Gastrocnemius medialis (tissue), 4 donors: ENCODE data around the gene PLAAT1. TPM values are rescaled to one million over a fixed set of nuclear protein-coding genes. Genes with fewer than 3 reads are reported as not detected.

Source experiments
- ATAC-seq, 2 donors: fragments of 150-250 bp; one replicate each; pipeline ENCODE4 v1.9.1; 2016
- DNase-seq, 2 donors: peaks; one replicate each; pipeline ENCODE4 v3.0.0-alpha.2; 2019
- H3K27ac ChIP-seq, 4 donors: fragments of 200-600 bp; sonication (generic); 1 replicate in 1 of 4; 2 replicates in 3 of 4; pipeline ENCODE4 v1.5.1; 2016 to 2018; ENCODE audit warnings: mild to moderate bottlenecking in 2 of 4, moderate library complexity in 1 of 4
- H3K27me3 ChIP-seq, 3 donors: fragments of 200-600 bp; sonication (generic) in 2 of 3; 1 replicate in 1 of 3; 2 replicates in 2 of 3; pipeline versions ENCODE4 v1.5.1 to v1.6.0; 2016 to 2019; ENCODE audit warnings: mild to moderate bottlenecking in 1 of 3, moderate library complexity in 1 of 3
- H3K36me3 ChIP-seq, 2 donors: fragments of 200-600 bp; sonication (generic) in 1 of 2; one replicate each; pipeline ENCODE4 v1.5.1; 2017 to 2018
- H3K4me1 ChIP-seq, 2 donors: fragments of 200-600 bp; sonication (generic) in 1 of 2; one replicate each; pipeline ENCODE4 v1.5.1; 2016 to 2017; ENCODE audit warnings: mild to moderate bottlenecking in 2 of 2
- H3K4me3 ChIP-seq, 4 donors: fragments of 200-600 bp; sonication (generic) in 3 of 4; 1 replicate in 1 of 4; 2 replicates in 3 of 4; pipeline ENCODE4 v1.5.1; 2016 to 2019; ENCODE audit warnings: mild to moderate bottlenecking in 2 of 4
- H3K9me3 ChIP-seq, 3 donors: fragments of 200-600 bp; sonication (generic) in 2 of 3; 1 replicate in 1 of 3; 2 replicates in 2 of 3; pipeline ENCODE4 v1.5.1; 2016 to 2019
- POLR2A ChIP-seq, 2 donors: fragments of 450-650 bp; IDR thresholded peaks; one replicate each; pipeline ENCODE4 v1.6.1; 2017; ENCODE audit warnings: antibody characterized with exemption in 2 of 2, mild to moderate bottlenecking in 2 of 2, moderate library complexity in 2 of 2
- in situ Hi-C, 4 donors: fragments of 200-750 bp; cut with MboI; loops; one replicate each; pipeline versions ENCODE4 v1.15.0 to v1.8.0; 2017; ENCODE audit warnings: low sequenced_read_pairs in 4 of 4
- intact Hi-C: fragments of 100-400 bp; cut with DNase I; formaldehyde crosslinking; loops from one replicate; pipeline ENCODE4 v1.15.1; 2023; ENCODE audit warnings: low total_unique reads
- total RNA-seq, 4 donors: library from RNA; depleted of rRNA; stranded (reverse); fragments of >200 nt; gene quantifications; one replicate each; pipeline versions ENCODE4 v1.1.0 to v1.2.3, GENCODE V29; 2016
- TF ChIP-seq, protein P1 (sequence below), 5 experiments: fragments of 450-650 bp in 3 of 5; fragments of 200-600 bp in 2 of 5; sonication (generic) in 2 of 5; IDR thresholded peaks in 4 of 5; conservative IDR thresholded peaks in 1 of 5; 1 replicate in 4 of 5; 2 replicates in 1 of 5; pipeline ENCODE4 v1.5.1; 2016 to 2019; ENCODE audit warnings: antibody characterized with exemption in 5 of 5, mild to moderate bottlenecking in 3 of 5, moderate library complexity in 3 of 5

The PLAAT1 gene
- total RNA-seq, 4 donors from 2014 or later, result 6.8 to 25.0 (median 18.8) TPM

DNA sequence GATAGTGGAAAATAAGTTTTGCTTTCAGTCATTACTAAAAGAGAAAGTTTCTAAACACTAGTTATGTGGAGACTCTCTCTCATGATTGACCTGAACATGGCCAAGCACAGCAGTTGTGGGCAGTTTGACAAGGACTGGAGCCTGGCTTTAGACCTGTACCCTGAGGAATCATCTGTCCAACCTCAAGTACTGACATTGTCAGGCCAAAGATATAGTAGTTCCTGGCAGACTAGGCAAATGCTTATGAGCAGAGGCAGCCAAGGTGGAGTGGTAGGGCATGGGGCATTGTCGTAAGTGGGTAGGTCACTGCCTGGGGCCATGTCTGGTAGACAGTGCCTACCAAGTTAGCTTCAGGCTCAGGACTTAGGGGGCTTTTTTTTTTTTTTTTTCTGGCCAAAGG, 20.9 kb downstream of the PLAAT1 start:
- intact Hi-C loops (no loop called here), in situ Hi-C loops (no loop called here)
- Histone ChIP-seq H3K4me3 (no peak overlapping the region), H3K27ac (no peak overlapping the region), H3K9me3 (no peaks in the 10 kb centered on the region), H3K36me3 (no peaks in the 10 kb centered on the region), H3K4me1 (no peaks in the 10 kb centered on the region), H3K27me3 (no peaks in the 10 kb centered on the region)
- no peak for ATAC-seq
- TF ChIP-seq, protein P1, sequence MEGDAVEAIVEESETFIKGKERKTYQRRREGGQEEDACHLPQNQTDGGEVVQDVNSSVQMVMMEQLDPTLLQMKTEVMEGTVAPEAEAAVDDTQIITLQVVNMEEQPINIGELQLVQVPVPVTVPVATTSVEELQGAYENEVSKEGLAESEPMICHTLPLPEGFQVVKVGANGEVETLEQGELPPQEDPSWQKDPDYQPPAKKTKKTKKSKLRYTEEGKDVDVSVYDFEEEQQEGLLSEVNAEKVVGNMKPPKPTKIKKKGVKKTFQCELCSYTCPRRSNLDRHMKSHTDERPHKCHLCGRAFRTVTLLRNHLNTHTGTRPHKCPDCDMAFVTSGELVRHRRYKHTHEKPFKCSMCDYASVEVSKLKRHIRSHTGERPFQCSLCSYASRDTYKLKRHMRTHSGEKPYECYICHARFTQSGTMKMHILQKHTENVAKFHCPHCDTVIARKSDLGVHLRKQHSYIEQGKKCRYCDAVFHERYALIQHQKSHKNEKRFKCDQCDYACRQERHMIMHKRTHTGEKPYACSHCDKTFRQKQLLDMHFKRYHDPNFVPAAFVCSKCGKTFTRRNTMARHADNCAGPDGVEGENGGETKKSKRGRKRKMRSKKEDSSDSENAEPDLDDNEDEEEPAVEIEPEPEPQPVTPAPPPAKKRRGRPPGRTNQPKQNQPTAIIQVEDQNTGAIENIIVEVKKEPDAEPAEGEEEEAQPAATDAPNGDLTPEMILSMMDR (IDR thresholded peaks at IDR 0.05 in 4 of 5, conservative IDR thresholded peaks at IDR 0.05 in 1 of 5), result no peak
- TF ChIP-seq POLR2A (IDR thresholded peaks at IDR 0.05), result no peak
- no peak for DNase-seq

DNA sequence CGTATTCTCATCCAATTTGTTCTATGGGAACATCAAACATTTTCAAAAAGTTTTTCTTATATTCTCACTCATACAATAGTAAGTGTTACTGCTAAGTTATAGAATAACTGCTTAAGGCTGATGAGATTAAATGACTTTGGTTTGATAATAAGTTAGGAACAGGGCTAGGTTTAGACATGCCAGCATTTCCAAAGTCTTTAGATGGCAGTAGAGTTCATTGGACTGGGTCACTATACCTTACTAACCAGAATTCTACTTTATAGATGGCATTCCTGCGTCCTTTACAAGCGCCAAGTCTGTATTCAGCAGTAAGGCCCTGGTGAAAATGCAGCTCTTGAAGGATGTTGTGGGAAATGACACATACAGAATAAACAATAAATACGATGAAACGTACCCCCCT, 21.7 kb downstream of the PLAAT1 start:
- ATAC-seq, result peak in 1 of 2 donors; percentile 30
- TF ChIP-seq, protein P1 (IDR thresholded peaks at IDR 0.05 in 4 of 5, conservative IDR thresholded peaks at IDR 0.05 in 1 of 5), result no peak
- no peak for TF ChIP-seq POLR2A (IDR thresholded peaks at IDR 0.05)
- Histone ChIP-seq H3K4me3 (no peak overlapping the region), H3K27ac (no peak overlapping the region), H3K4me1 (no peaks in the 10 kb centered on the region), H3K27me3 (no peaks in the 10 kb centered on the region), H3K9me3 (no peaks in the 10 kb centered on the region), H3K36me3 (no peaks in the 10 kb centered on the region)
- in situ Hi-C loops, result no loop called here
- intact Hi-C loops, result no loop called here
- DNase-seq, result no peak

DNA sequence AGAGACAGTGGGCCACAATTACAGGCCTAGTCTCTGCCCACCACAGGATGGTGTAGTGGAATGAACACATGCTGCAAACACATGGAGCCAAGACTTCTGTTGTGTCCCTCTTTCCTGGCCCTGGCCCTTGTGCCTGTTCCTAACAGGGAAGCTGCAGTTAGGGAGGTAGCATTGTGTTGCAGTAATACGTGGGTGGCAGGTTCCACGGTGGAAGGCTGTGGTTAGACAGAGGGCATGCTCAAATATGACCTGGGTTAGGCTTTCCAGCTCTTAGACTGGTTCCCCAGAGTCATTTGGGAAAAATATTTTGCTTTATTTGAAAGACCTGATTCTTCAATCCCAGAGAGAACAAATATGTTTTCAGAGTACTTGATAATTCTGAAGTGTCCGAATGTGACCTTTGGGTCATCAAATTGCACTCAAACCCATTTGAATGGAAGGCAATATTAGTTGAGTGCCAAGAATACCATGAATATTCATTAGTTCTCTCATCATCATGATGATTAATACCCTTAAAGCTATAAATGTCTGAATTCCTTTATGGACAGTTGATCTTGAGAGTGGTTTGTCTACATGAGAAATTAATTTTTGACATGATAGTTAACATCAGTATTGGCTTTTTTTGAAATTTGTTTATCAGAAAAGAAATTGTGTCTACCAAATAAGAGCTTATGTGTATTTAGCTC, 28.5 kb downstream of the PLAAT1 start:
- in situ Hi-C loops (no loop called here), intact Hi-C loops (no loop called here)
- Histone ChIP-seq H3K4me3 (no peak overlapping the region), H3K27me3 (no peaks in the 10 kb centered on the region), H3K27ac (no peak overlapping the region), H3K4me1 (peaks cover 9 to 12% of the 10 kb centered on the region in 2 donors), H3K9me3 (no peaks in the 10 kb centered on the region), H3K36me3 (no peaks in the 10 kb centered on the region)
- DNase-seq (no peak), ATAC-seq (no peak)
- TF ChIP-seq, protein P1 (IDR thresholded peaks at IDR 0.05 in 4 of 5, conservative IDR thresholded peaks at IDR 0.05 in 1 of 5), result no peak
- no peak for TF ChIP-seq POLR2A (IDR thresholded peaks at IDR 0.05)

DNA sequence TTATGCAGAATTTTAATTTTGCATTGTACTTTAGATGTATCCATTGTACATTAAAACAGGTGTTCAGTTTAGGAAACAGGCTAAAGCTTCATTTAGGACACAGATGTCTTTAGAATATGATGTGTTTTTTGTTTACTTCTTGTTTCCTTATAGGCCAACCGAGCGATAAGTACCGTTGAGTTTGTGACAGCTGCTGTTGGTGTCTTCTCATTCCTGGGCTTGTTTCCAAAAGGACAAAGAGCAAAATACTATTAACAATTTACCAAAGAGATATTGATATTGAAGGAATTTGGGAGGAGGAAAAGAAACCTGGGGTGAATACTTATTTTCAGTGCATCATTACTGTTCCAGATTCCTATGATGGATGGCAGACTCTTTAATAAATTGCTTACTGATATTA, 29.4 kb downstream of the PLAAT1 start:
- in situ Hi-C loops (no loop called here), intact Hi-C loops (no loop called here)
- no peaks in the 10 kb centered on the region for H3K27me3 ChIP-seq
- no peak for DNase-seq
- H3K27ac ChIP-seq, result no peak overlapping the region
- H3K9me3 ChIP-seq, result no peaks in the 10 kb centered on the region
- no peak for TF ChIP-seq POLR2A (IDR thresholded peaks at IDR 0.05)
- TF ChIP-seq, protein P1 (IDR thresholded peaks at IDR 0.05 in 4 of 5, conservative IDR thresholded peaks at IDR 0.05 in 1 of 5), result no peak
- no peak for ATAC-seq
- no peak overlapping the region for H3K4me3 ChIP-seq
- peaks cover 9 to 12% of the 10 kb centered on the region in 2 donors for H3K4me1 ChIP-seq
- H3K36me3 ChIP-seq, result no peaks in the 10 kb centered on the region
